ENCODE results near the gene NXPE3.

DNA sequence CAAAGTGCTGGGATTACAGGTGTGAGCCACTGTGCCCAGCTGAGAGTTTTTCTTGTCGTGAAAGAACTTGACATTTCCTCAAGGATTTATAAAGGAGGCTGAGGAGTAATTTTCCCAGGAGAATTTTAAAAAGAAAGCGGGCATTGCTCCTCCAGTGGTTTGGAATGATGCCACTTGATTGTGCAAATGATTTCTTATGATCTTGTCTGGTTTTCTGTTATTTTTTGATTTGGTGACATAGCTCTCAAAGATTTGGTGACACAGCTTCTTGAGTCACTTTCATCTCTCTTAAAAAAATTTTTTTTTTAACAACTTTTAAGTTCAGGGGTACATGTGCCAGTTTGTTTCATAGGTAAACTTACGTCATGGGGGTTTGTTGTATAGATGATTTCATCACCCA, 45.7 kb downstream of the NXPE3 start:
- TF ChIP-seq CTCF (IDR thresholded peaks at IDR 0.05; ENCODE audit: low read length) (no peak), EZH2 (IDR thresholded peaks at IDR 0.05; ENCODE audit: borderline replicate concordance, low read length) (no peak)

Measured in OCI-LY1 (cell line).